ENCODE data around the gene P2RY2. TPM values are rescaled to one million over a fixed set of nuclear protein-coding genes. Genes with fewer than 3 reads are reported as not detected.

Gene P2RY2
- total RNA-seq, 4 donors from 2014 or later = 36.2 to 50.3 (median 43.8) TPM

DNA sequence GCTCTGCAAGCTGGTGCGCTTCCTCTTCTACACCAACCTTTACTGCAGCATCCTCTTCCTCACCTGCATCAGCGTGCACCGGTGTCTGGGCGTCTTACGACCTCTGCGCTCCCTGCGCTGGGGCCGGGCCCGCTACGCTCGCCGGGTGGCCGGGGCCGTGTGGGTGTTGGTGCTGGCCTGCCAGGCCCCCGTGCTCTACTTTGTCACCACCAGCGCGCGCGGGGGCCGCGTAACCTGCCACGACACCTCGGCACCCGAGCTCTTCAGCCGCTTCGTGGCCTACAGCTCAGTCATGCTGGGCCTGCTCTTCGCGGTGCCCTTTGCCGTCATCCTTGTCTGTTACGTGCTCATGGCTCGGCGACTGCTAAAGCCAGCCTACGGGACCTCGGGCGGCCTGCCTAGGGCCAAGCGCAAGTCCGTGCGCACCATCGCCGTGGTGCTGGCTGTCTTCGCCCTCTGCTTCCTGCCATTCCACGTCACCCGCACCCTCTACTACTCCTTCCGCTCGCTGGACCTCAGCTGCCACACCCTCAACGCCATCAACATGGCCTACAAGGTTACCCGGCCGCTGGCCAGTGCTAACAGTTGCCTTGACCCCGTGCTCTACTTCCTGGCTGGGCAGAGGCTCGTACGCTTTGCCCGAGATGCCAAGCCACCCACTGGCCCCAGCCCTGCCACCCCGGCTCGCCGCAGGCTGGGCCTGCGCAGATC, 16.5 kb downstream of the P2RY2 start:
- intact Hi-C loops (cut with DNase I) = loop anchor here (5.0 kb wide), 1 partner anchor 52 kb away; no protein-coding TSS in a partner anchor

GRCh38 chr11:73235236-73235786, 17.2 kb downstream of the P2RY2 start:
- Histone ChIP-seq H3K27ac (no peak overlapping the region), H3K4me1 (peaks cover 9 to 43% (median 17%) of the 10 kb centered on the region in 3 donors), H3K36me3 (peaks cover 0 to 94% (median 0%) of the 10 kb centered on the region in 3 donors), H3K27me3 (no peaks in the 10 kb centered on the region), H3K4me3 (no peak overlapping the region), H3K9me3 (no peaks in the 10 kb centered on the region)
- DNase-seq = no peak
- 85 to 92% methylated on average over 6 to 8 of the region's 8 CpGs for WGBS, 2 donors
- intact Hi-C loops (cut with DNase I) = loop anchor here (5.0 kb wide), 1 partner anchor 53 kb away; no protein-coding TSS in a partner anchor
- TF ChIP-seq CTCF (IDR thresholded peaks at IDR 0.05) (no peak), POLR2A (IDR thresholded peaks at IDR 0.05) (no peak)

More for the DNA sequence above, 16.5 kb downstream of the P2RY2 start:
- TF ChIP-seq POLR2A (IDR thresholded peaks at IDR 0.05) (no peak), CTCF (IDR thresholded peaks at IDR 0.05) (no peak)
- WGBS, 2 donors = 97% methylated on average over 37 to 42 of the region's 56 CpGs
- Histone ChIP-seq H3K27ac (no peak overlapping the region), H3K9me3 (no peaks in the 10 kb centered on the region), H3K4me3 (no peak overlapping the region), H3K36me3 (peaks cover 0 to 97% (median 0%) of the 10 kb centered on the region in 3 donors), H3K27me3 (no peaks in the 10 kb centered on the region), H3K4me1 (peaks cover 5 to 43% (median 17%) of the 10 kb centered on the region in 3 donors)
- no peak for DNase-seq

DNA sequence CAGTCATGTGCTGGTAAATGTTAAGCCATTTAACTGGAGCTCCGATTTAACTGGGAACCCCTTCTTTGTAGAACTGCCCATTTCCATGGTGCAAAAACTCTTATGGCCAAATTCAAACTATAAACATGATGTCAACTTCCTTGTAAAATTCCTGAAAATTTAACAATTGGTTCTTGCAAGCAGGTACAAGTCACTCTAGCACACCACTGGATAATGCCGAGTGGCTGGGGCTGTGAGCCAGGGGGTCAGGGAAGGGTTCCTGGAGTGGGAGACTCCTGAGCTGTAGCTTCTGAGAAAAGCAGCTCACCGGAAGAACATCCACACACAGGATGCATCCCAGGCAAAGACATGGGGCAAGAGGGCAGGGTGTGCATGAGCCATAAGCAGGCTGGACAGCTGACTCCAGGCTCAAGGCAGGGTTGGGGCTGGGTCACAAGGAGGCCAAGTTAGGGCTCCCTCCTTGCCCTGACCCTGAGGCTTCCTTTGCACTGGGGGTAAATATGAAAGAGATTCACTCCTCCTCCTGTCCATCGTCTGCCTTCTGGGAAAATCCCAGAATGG, 18.2 kb downstream of the P2RY2 start:
- no peak for TF ChIP-seq POLR2A (IDR thresholded peaks at IDR 0.05)
- no peak for TF ChIP-seq CTCF (IDR thresholded peaks at IDR 0.05)
- peak overlapping the region in 2 of 4 donors; percentile 8 to 27 for H3K27ac ChIP-seq
- peaks cover 0 to 93% (median 0%) of the 10 kb centered on the region in 3 donors for H3K36me3 ChIP-seq
- no peaks in the 10 kb centered on the region for H3K9me3 ChIP-seq
- DNase-seq = no peak
- H3K4me3 ChIP-seq = no peak overlapping the region
- H3K4me1 ChIP-seq = peaks cover 12 to 51% (median 20%) of the 10 kb centered on the region in 3 donors
- intact Hi-C loops (cut with DNase I) = loop anchor here (5.0 kb wide), 1 partner anchor 54 kb away; no protein-coding TSS in a partner anchor
- WGBS, 2 donors = 53 to 54% methylated on average over 3 to 4 of the region's 4 CpGs
- H3K27me3 ChIP-seq = no peaks in the 10 kb centered on the region

- Histone ChIP-seq H3K4me1 (peaks cover 12 to 51% (median 20%) of the 10 kb centered on the region in 3 donors), H3K36me3 (peaks cover 0 to 91% (median 0%) of the 10 kb centered on the region in 3 donors), H3K27ac (peak overlapping the region in 3 of 4 donors; percentile 8 to 27 (median 12)), H3K4me3 (no peak overlapping the region), H3K27me3 (no peaks in the 10 kb centered on the region), H3K9me3 (no peaks in the 10 kb centered on the region)
- intact Hi-C loops (cut with DNase I) = loop anchor here (5.0 kb wide), 1 partner anchor 55 kb away; no protein-coding TSS in a partner anchor
- no peak for DNase-seq
- WGBS, 2 donors = 57% methylated on average over 2 to 6 of the region's 6 CpGs
- TF ChIP-seq CTCF (IDR thresholded peaks at IDR 0.05) (peak in 5 of 6 experiments; percentile 41 to 74 (median 42)), POLR2A (IDR thresholded peaks at IDR 0.05) (no peak)
Measured at GRCh38 chr11:73236854-73237253, 18.8 kb downstream of the P2RY2 start.

Data from esophagus squamous epithelium (tissue), 5 donors.